GM12872 (cell line): ENCODE results near the gene PJA2.

ENCODE experiments used
- CTCF ChIP-seq: IDR thresholded peaks from 3 replicates; pipeline ENCODE4 v1.5.1; 2011; ENCODE audit warnings: low read depth, mild to moderate bottlenecking, low read length, moderate library complexity; ENCODE audit not compliant: insufficient read depth

The PJA2 gene

GRCh38 chr5:109345699-109346098, 64.1 kb downstream of the PJA2 start:
- no peak for TF ChIP-seq CTCF

- TF ChIP-seq CTCF, result no peak
Measured at GRCh38 chr5:109340351-109340750, 69.4 kb downstream of the PJA2 start.

- no peak for TF ChIP-seq CTCF
Measured at GRCh38 chr5:109335114-109335513, 74.7 kb downstream of the PJA2 start.

- TF ChIP-seq CTCF, result no peak
Measured at GRCh38 chr5:109334056-109334455, 75.7 kb downstream of the PJA2 start.

- TF ChIP-seq CTCF, result no peak
Measured at GRCh38 chr5:109329333-109330237, 80.2 kb downstream of the PJA2 start.

GRCh38 chr5:109328626-109329025, 81.1 kb downstream of the PJA2 start:
- TF ChIP-seq CTCF, result no peak

- no peak for TF ChIP-seq CTCF
Measured at GRCh38 chr5:109327570-109327969, 82.2 kb downstream of the PJA2 start.

- no peak for TF ChIP-seq CTCF
Measured at GRCh38 chr5:109326919-109327318, 82.9 kb downstream of the PJA2 start.
